Kidney (tissue), 14 donors: ENCODE results near the gene ALDH1L1. TPM values are rescaled to one million over a fixed set of nuclear protein-coding genes. Genes with fewer than 3 reads are reported as not detected.

ENCODE experiments used
- DNase-seq, 5 donors: peaks; one replicate each; pipeline ENCODE4 v3.0.0-alpha.2; 2013 to 2020
- FAIRE-seq: peaks from 2 replicates; lab custom pipeline; 2012; peaks lifted over from hg19 to GRCh38; lab: Jason Lieb, UNC
- H3K27ac ChIP-seq, 2 donors: one replicate each; pipeline ENCODE4 v1.7.0; 2013; ENCODE audit warnings: low read depth in 2 of 2, low read length in 2 of 2, inconsistent platforms in 1 of 2
- H3K27me3 ChIP-seq: one replicate; pipeline ENCODE4 v1.7.1; 2013; ENCODE audit warnings: low read length, inconsistent platforms; ENCODE audit not compliant: control insufficient read depth, insufficient read depth
- H3K36me3 ChIP-seq, 3 donors: one replicate each; pipeline versions ENCODE4 v1.7.0 to v1.7.1; 2013; ENCODE audit warnings: low read length in 3 of 3, control low read depth in 1 of 3, inconsistent platforms in 1 of 3; ENCODE audit not compliant: insufficient read depth in 3 of 3, control insufficient read depth in 2 of 3
- H3K4me1 ChIP-seq, 3 donors: one replicate each; pipeline versions ENCODE4 v1.7.0 to v1.7.1; 2013; ENCODE audit warnings: low read length in 3 of 3, inconsistent platforms in 1 of 3, low read depth in 1 of 3; ENCODE audit not compliant: control insufficient read depth in 2 of 3, insufficient read depth in 2 of 3
- H3K4me3 ChIP-seq, 3 donors: one replicate each; pipeline versions ENCODE4 v1.7.0 to v1.8.1; 2013; ENCODE audit warnings: low read length in 3 of 3, control low read depth in 1 of 3, inconsistent platforms in 1 of 3
- H3K9ac ChIP-seq, 3 donors: one replicate each; pipeline versions ENCODE4 v1.7.0 to v1.7.1; 2013; ENCODE audit warnings: low read length in 3 of 3, control low read depth in 1 of 3, inconsistent platforms in 1 of 3
- H3K9me3 ChIP-seq, 3 donors: one replicate each; pipeline versions ENCODE4 v1.7.0 to v1.7.1; 2013; ENCODE audit warnings: low read length in 3 of 3, control low read depth in 1 of 3, inconsistent platforms in 1 of 3; ENCODE audit not compliant: control insufficient read depth in 2 of 3, insufficient read depth in 1 of 3
- CTCF ChIP-seq: IDR thresholded peaks from 3 replicates; pipeline ENCODE4 v1.5.1; 2012; ENCODE audit warnings: mild to moderate bottlenecking, moderate library complexity, borderline replicate concordance; ENCODE audit not compliant: insufficient read depth; ENCODE audit errors: extremely low read depth
- intact Hi-C: fragments of 100-400 bp; cut with DNase I; formaldehyde crosslinking; loops from one replicate; pipeline ENCODE4 v1.11.1; 2022
- polyA plus RNA-seq: library from polyadenylated mRNA; stranded (reverse); fragments of 350-450 nt; fragmentation: Illumina TruSeq; extraction: RNeasy Lipid Tissue Mini Kit (QIAGEN cat#74804); gene quantifications from one replicate; pipeline ENCODE4 v1.2.3, GENCODE V29; 2014; ENCODE audit warnings: low read depth, low replicate concordance; ENCODE audit not compliant: insufficient read depth
- total RNA-seq: library from RNA; stranded (reverse); fragmentation: NEBNext Ultra II Directional; extraction: Animal tissue kit (Norgen Biotek cat#: 25700); gene quantifications from one replicate; pipeline ENCODE4 v1.2.1, GENCODE V29; 2021
- donor health status: control.
- donor health status: control.
- donor health status: control.
- donor health status: control.
- donor health status: control.
- donor health status: DM: yes; HTN: yes; CAD: no.
- donor health status: Normal renal cell carcinoma (clear cell type).

Gene ALDH1L1
- total and polyA plus RNA-seq, 2 donors from 2014 or later, result 60.0 to 199 TPM

DNA sequence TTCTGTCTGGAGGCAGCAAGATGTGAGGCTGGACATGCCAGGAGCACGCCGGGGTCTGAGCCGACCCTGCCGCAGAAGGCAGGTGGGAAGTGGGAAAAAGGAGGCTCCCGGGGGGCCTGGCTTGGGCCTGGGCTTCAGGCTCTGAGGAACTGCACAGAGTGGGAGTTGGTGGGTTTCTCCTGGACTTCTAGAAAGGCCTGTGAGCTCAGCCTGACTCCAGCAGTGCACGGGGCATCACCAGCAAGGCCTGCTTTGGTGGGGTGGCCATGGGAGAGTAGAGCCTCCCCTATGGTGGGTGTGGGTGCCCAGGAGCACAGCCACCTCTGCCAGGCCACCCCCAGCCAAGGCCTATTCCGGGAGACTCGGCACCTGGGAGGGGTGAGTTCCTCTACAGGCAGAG is 78.4 kb downstream of the ALDH1L1 start:
- FAIRE-seq, result no peak
- Histone ChIP-seq H3K4me3 (no peak overlapping the region), H3K9me3 (no peaks in the 10 kb centered on the region), H3K9ac (no peak overlapping the region), H3K27me3 (no peaks in the 10 kb centered on the region), H3K4me1 (no peaks in the 10 kb centered on the region), H3K36me3 (peaks cover 0 to 45% (median 15%) of the 10 kb centered on the region in 3 donors), H3K27ac (no peak overlapping the region)
- no peak for TF ChIP-seq CTCF
- DNase-seq, result peak in 1 of 5 donors; percentile 8
- intact Hi-C loops, result no loop called here

- Histone ChIP-seq H3K4me1 (no peaks in the 10 kb centered on the region), H3K9me3 (no peaks in the 10 kb centered on the region), H3K4me3 (no peak overlapping the region), H3K27ac (no peak overlapping the region), H3K36me3 (peaks cover 0 to 41% (median 11%) of the 10 kb centered on the region in 3 donors), H3K9ac (no peak overlapping the region), H3K27me3 (no peaks in the 10 kb centered on the region)
- no peak for TF ChIP-seq CTCF
- peak in 1 of 5 donors; percentile 6 for DNase-seq
- intact Hi-C loops, result no loop called here
- no peak for FAIRE-seq
These were observed 78.8 kb downstream of the ALDH1L1 start for GRCh38 chr3:126101521-126101982.

DNA sequence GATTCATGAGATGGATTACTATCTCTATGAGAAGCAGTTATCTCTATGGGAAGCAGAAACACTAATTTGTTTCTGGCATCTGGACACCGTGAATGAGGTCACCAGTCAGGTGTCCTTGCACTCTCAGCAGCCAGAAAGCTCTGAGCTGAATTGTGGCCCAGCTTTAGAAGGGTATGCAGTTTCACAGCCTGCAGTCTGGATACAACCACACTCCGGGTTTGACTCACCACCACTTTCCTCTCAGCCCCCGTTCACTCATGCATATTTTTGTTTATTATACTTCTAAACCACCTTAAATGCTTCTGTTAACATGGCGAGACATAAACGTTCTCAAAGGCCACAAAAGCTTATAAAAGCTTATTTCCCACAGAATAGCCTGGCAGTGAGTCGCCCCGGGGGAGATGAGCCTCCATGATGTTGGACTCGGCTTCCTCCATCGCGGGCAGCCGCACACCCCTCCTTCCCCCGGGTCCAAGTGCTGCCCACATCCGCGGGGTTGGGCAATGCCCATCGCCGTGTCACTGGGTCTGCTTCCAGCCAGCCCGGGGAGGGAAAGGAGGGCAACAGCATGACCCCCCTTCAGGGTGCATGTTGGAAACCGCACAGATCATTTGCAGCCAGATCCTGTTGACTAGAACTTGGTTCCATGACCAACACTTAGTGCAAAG is 79.6 kb downstream of the ALDH1L1 start:
- FAIRE-seq (no peak), DNase-seq (no peak)
- Histone ChIP-seq H3K9me3 (no peaks in the 10 kb centered on the region), H3K27ac (no peak overlapping the region), H3K9ac (no peak overlapping the region), H3K27me3 (no peaks in the 10 kb centered on the region), H3K36me3 (peaks cover 0 to 34% (median 11%) of the 10 kb centered on the region in 3 donors), H3K4me1 (no peaks in the 10 kb centered on the region), H3K4me3 (no peak overlapping the region)
- intact Hi-C loops, result no loop called here
- TF ChIP-seq CTCF, result no peak
